HG03064 (cell line): ENCODE measurements around the gene SERPINA10.
"Not testable (repeated sequence)": the region's sequence is repeated elsewhere in the genome, so short reads cannot be mapped to it uniquely, and the experiment has no call there.

Experiments
- ATAC-seq: cut with Tn5 transposase; IDR thresholded peaks from one replicate; pipeline ENCODE4 v1.9.1; 2021; ENCODE audit warnings: low read depth; ENCODE audit not compliant: unreplicated experiment

SERPINA10 gene

GRCh38 chr14:94314890-94315289, 21.8 kb upstream of the SERPINA10 start:
- no peak for ATAC-seq

GRCh38 chr14:94313991-94314655, 21.1 kb upstream of the SERPINA10 start:
- ATAC-seq, result no peak

GRCh38 chr14:94312481-94313246, 19.6 kb upstream of the SERPINA10 start:
- no peak for ATAC-seq

GRCh38 chr14:94310248-94310647, 17.2 kb upstream of the SERPINA10 start:
- no peak for ATAC-seq

GRCh38 chr14:94309721-94310120, 16.7 kb upstream of the SERPINA10 start:
- ATAC-seq, result no peak

GRCh38 chr14:94307410-94307992, 14.4 kb upstream of the SERPINA10 start:
- no peak for ATAC-seq

GRCh38 chr14:94306047-94306978, 13.2 kb upstream of the SERPINA10 start:
- ATAC-seq, result no peak

- ATAC-seq, result no peak
Observed at GRCh38 chr14:94305620-94306019, 12.6 kb upstream of the SERPINA10 start.

GRCh38 chr14:94304243-94304642, 11.2 kb upstream of the SERPINA10 start:
- ATAC-seq, result no peak

GRCh38 chr14:94303111-94303510, 10.0 kb upstream of the SERPINA10 start:
- ATAC-seq, result no peak

GRCh38 chr14:94298130-94298529, 5.1 kb upstream of the SERPINA10 start:
- ATAC-seq, result no peak

- not testable (repeated sequence) for ATAC-seq
Observed at GRCh38 chr14:94296181-94296545, 3.1 kb upstream of the SERPINA10 start.

GRCh38 chr14:94295360-94296180, 2.5 kb upstream of the SERPINA10 start:
- ATAC-seq, result no peak

- ATAC-seq, result no peak
Observed at GRCh38 chr14:94293578-94293924, 483 bp upstream of the SERPINA10 start.

- no peak for ATAC-seq
Observed at GRCh38 chr14:94292526-94292871, 569 bp downstream of the SERPINA10 start.

- ATAC-seq, result no peak
Observed at GRCh38 chr14:94291906-94292525, 1.1 kb downstream of the SERPINA10 start.

GRCh38 chr14:94291159-94291905, 1.7 kb downstream of the SERPINA10 start:
- ATAC-seq, result no peak

- ATAC-seq, result no peak
Observed at GRCh38 chr14:94290197-94290596, 2.9 kb downstream of the SERPINA10 start.
